ENCODE results near the gene MCF2L. TPM values are rescaled to one million over a fixed set of nuclear protein-coding genes. Genes with fewer than 3 reads are reported as not detected.

The MCF2L gene
- total RNA-seq, 1 donor from 2014 or later: 5.6 TPM

- Mint-ChIP-seq H3K27me3 (ENCODE audit: unreplicated experiment) (peaks cover 45% of the 10 kb centered on the region), H3K4me3 (ENCODE audit: unreplicated experiment) (no peak overlapping the region), H3K9me3 (ENCODE audit: unreplicated experiment) (no peaks in the 10 kb centered on the region), H3K36me3 (ENCODE audit: unreplicated experiment) (no peaks in the 10 kb centered on the region), H3K27ac (ENCODE audit: unreplicated experiment) (no peak overlapping the region), H3K4me1 (ENCODE audit: unreplicated experiment) (peaks cover 6% of the 10 kb centered on the region)
- TF ChIP-seq CTCF (IDR thresholded peaks at IDR 0.05): no peak
- no peak for DNase-seq (ENCODE audit: extremely low spot score, unreplicated experiment)
These were observed 4.0 kb upstream of the MCF2L start for GRCh38 chr13:112964971-112965492.

GRCh38 chr13:112965573-112966115 lies 3.4 kb upstream of the MCF2L start:
- TF ChIP-seq CTCF (IDR thresholded peaks at IDR 0.05): no peak
- no peak for DNase-seq (ENCODE audit: extremely low spot score, unreplicated experiment)
- Mint-ChIP-seq H3K27ac (ENCODE audit: unreplicated experiment) (no peak overlapping the region), H3K36me3 (ENCODE audit: unreplicated experiment) (no peaks in the 10 kb centered on the region), H3K27me3 (ENCODE audit: unreplicated experiment) (peaks cover 51% of the 10 kb centered on the region), H3K4me3 (ENCODE audit: unreplicated experiment) (no peak overlapping the region), H3K9me3 (ENCODE audit: unreplicated experiment) (no peaks in the 10 kb centered on the region), H3K4me1 (ENCODE audit: unreplicated experiment) (peaks cover 6% of the 10 kb centered on the region)

GRCh38 chr13:112966776-112967175 lies 2.2 kb upstream of the MCF2L start:
- DNase-seq (ENCODE audit: extremely low spot score, unreplicated experiment): no peak
- H3K27me3 Mint-ChIP-seq (ENCODE audit: unreplicated experiment): peaks cover 58% of the 10 kb centered on the region
- H3K27ac Mint-ChIP-seq (ENCODE audit: unreplicated experiment): no peak overlapping the region
- H3K36me3 Mint-ChIP-seq (ENCODE audit: unreplicated experiment): peaks cover 3% of the 10 kb centered on the region
- TF ChIP-seq CTCF (IDR thresholded peaks at IDR 0.05): no peak
- H3K4me3 Mint-ChIP-seq (ENCODE audit: unreplicated experiment): no peak overlapping the region
- no peaks in the 10 kb centered on the region for H3K9me3 Mint-ChIP-seq (ENCODE audit: unreplicated experiment)
- peaks cover 6% of the 10 kb centered on the region for H3K4me1 Mint-ChIP-seq (ENCODE audit: unreplicated experiment)

- TF ChIP-seq CTCF (IDR thresholded peaks at IDR 0.05): no peak
- Mint-ChIP-seq H3K4me3 (ENCODE audit: unreplicated experiment) (peak overlapping the region; percentile 47), H3K4me1 (ENCODE audit: unreplicated experiment) (peaks cover 6% of the 10 kb centered on the region), H3K36me3 (ENCODE audit: unreplicated experiment) (peaks cover 3% of the 10 kb centered on the region), H3K27ac (ENCODE audit: unreplicated experiment) (no peak overlapping the region), H3K9me3 (ENCODE audit: unreplicated experiment) (no peaks in the 10 kb centered on the region), H3K27me3 (ENCODE audit: unreplicated experiment) (peaks cover 59% of the 10 kb centered on the region)
- DNase-seq (ENCODE audit: extremely low spot score, unreplicated experiment): no peak
These were observed 1.2 kb upstream of the MCF2L start for GRCh38 chr13:112967686-112968379.

GRCh38 chr13:112968380-112968909 lies 569 bp upstream of the MCF2L start:
- Mint-ChIP-seq H3K4me1 (ENCODE audit: unreplicated experiment) (peaks cover 6% of the 10 kb centered on the region), H3K36me3 (ENCODE audit: unreplicated experiment) (peaks cover 3% of the 10 kb centered on the region), H3K27ac (ENCODE audit: unreplicated experiment) (no peak overlapping the region), H3K4me3 (ENCODE audit: unreplicated experiment) (peak overlapping the region; percentile 47), H3K9me3 (ENCODE audit: unreplicated experiment) (no peaks in the 10 kb centered on the region), H3K27me3 (ENCODE audit: unreplicated experiment) (peaks cover 59% of the 10 kb centered on the region)
- TF ChIP-seq CTCF (IDR thresholded peaks at IDR 0.05): no peak
- no peak for DNase-seq (ENCODE audit: extremely low spot score, unreplicated experiment)

All from osteocyte (in vitro differentiated cells).